ENCODE data around the gene DCUN1D5.
"Not testable (repeated sequence)": the region's sequence is repeated elsewhere in the genome, so short reads cannot be mapped to it uniquely, and the experiment has no call there.

DCUN1D5 gene

DNA sequence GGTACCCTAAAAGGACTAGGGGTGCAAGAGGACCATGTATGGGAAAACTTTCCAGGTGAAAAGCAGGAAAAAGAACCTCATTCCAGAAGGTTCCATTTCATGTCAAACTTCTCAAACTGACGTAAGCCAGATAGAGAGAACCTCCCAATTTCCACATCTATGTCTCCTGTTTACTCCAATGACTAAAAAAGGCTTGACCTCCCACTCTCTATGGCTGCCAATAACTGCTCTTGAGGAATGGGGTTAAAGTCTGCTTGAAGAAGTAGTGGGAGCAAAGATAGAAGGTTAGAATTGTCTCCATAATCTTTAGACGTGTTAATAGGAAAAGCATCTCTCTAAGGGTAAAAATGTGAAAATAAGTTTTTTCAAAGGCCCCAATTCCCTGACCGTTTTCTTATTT, 38.0 kb downstream of the DCUN1D5 start:
- DNase-seq, result no peak

GRCh38 chr11:103051981-103052380, 40.0 kb downstream of the DCUN1D5 start:
- DNase-seq, result no peak

GRCh38 chr11:103051151-103051801, 40.7 kb downstream of the DCUN1D5 start:
- DNase-seq, result no peak

GRCh38 chr11:103050351-103050750, 41.6 kb downstream of the DCUN1D5 start:
- DNase-seq, result no peak

DNA sequence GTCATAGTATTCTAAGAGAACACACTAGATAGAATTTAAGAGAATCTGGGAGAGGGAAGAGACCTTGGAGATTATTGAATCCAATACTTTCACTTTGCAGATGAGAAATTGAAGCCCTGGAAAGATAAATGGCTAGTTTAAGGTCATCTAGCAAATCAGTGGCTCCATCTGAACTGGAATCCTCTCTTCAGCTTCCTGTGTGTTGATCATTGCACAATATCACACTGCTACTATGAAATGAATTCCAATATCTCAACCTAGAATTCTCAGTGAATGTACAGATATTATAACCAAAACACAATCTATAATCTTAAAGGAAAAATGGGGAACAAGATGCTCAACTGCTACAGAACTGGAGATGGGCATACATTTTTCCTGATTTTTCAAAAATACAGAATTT, 44.1 kb downstream of the DCUN1D5 start:
- DNase-seq, result no peak

DNA sequence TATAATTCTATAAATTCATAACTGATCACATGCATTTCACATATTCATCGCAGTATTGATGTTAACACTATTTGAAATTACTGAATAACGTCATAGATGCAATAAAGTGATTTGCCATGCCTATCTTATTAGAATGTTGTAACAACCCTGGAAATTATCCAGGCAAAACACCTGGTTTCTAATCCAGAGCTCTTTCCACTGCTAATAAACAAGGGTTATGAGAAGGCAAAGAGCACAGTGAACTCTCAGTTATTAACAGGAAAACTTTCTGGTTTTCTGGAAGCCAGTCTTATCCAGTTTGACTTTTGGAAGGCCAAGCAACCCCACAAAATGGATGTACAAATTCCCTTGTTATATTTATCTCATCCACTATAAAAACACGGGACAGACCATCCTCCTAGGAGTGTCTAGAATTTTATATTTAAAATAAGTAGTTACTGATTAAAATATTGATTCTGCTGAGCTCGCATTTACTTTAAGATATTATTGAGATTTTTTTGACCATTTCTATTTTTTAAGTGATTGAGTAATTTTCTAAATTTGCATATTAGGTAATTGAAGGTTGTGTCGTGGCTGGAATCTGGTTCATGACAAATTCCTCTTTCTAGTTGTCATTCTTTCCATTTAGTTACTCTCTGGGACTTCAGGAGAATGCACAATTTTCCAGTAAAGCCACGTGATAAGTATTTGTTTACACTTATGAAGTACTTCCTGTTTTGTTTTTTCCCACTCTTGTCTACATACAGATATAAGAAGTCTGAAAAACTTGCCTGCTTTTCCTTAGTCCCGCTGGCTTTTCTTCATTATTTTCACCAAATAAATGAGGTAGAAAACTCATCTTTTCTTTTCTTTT, 47.9 kb downstream of the DCUN1D5 start:
- no peak for DNase-seq

- no peak for DNase-seq
Measured at GRCh38 chr11:103042161-103042560, 49.8 kb downstream of the DCUN1D5 start.

DNA sequence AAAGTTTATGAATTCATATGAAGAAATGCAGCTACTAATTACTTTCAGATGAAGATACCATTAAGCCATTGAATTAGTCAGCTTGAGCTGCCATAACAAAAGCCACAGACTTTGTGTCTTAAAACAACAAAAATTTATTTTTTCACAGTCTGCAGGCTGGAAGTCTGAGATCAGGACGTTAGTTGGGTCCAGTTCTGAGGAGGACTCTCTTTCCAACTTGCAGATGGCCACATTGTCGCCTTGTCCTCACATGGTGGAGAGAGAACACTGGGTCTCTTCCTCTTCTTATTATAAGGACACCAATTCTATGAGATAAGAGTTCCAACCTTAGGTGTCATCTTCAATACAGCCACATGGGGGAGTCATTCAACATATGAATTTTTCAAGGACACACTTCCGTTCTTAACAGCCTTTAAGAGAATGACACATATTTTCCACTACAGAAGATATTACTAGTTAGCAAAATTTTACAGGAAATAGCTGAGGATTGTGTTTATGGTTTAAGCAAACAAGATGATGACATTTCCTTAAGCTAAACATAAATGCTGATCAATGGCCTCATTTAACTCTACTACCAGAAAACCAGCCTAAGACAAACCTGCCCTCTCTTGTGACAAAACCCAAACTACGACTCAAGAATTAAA, 56.0 kb downstream of the DCUN1D5 start:
- DNase-seq, result no peak

- DNase-seq, result no peak
Measured at GRCh38 chr11:103035216-103035615, 56.7 kb downstream of the DCUN1D5 start.

DNA sequence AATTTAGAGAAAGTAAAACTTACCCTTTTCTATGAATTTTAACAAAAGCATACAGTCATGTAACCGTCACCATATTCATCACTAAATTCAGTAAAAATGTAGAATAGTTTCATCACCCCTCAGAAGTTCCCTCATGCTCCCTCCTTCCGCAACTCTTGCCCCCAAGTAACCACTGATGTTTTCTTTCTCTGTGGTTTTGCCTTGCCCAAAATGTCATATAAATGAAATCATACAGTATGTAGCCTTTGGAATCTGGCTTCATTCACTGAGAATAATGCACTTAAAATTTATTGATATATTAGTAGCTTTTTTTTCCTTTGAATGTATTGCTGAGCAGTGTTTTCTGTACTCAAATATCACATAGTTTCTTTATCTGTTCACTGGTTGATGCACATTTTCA, 60.1 kb downstream of the DCUN1D5 start:
- no peak for DNase-seq

- DNase-seq, result no peak
Measured at GRCh38 chr11:103029401-103029800, 62.6 kb downstream of the DCUN1D5 start.

DNA sequence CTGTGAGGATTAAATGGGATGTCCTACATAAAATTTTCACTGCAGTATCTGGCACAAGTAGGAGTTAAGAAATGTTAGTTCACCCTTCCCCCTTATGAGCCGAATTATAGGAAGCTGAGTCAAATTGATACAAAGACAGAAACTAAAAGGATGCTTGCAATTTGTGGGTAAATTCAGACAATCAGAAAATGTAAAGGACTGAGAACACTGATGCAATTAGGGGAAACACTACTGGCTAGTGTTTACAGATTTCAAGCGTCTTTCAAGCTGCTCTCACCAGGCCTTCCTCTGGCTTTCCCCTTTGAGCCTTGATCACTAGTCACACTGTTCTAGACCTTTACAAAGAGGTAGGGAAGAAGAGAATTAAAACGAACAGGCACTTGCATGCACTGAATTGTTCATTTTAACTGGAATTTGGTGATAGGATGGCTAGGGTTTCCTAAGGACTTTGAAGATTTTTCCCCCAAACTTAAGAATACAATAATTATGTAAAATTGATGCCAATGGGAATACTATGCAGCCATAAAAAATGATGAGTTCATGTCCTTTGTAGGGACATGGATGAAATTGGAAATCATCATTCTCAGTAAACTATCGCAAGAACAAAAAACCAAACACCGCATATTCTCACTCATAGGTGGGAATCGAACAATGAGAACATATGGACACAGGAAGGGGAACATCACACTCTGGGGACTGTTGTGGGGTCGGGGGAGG, 63.5 kb downstream of the DCUN1D5 start:
- not testable (repeated sequence) for DNase-seq

GRCh38 chr11:103024086-103024485, 67.9 kb downstream of the DCUN1D5 start:
- DNase-seq, result no peak

- no peak for DNase-seq
Measured at GRCh38 chr11:103016031-103016430, 75.9 kb downstream of the DCUN1D5 start.

- DNase-seq, result no peak
Measured at GRCh38 chr11:103013421-103013820, 78.5 kb downstream of the DCUN1D5 start.
